NCI-H748 treated with DMSO at 0.1 percent for 48 hours (cell line): ENCODE measurements around the gene SENP3.
"Not testable (repeated sequence)": the region's sequence is repeated elsewhere in the genome, so short reads cannot be mapped to it uniquely, and the experiment has no call there.

Experiments used
- DNase-seq: peaks from one replicate; lab custom pipeline; 2025; lab: John Stamatoyannopoulos, UW

The SENP3 gene

GRCh38 chr17:7597561-7597960 is 35.8 kb downstream of the SENP3 start:
- DNase-seq: not testable (repeated sequence)

- DNase-seq: no peak
Observed at GRCh38 chr17:7606280-7606679, 44.6 kb downstream of the SENP3 start.

- DNase-seq: no peak
Observed at GRCh38 chr17:7610641-7611040, 48.9 kb downstream of the SENP3 start.

GRCh38 chr17:7611635-7612293 is 50.0 kb downstream of the SENP3 start:
- no peak for DNase-seq

GRCh38 chr17:7612294-7612640 is 50.5 kb downstream of the SENP3 start:
- DNase-seq: no peak

GRCh38 chr17:7613769-7614424 is 52.2 kb downstream of the SENP3 start:
- no peak for DNase-seq

- DNase-seq: peak; percentile 100
Observed at GRCh38 chr17:7614425-7615264, 52.9 kb downstream of the SENP3 start, which contains the start of gene FXR2. Gene FXR2 (minus strand): TSS chr17:7614897. CDS start chr17:7614532, 365 bp downstream.

GRCh38 chr17:7615265-7615747 is 53.6 kb downstream of the SENP3 start:
- DNase-seq: no peak

GRCh38 chr17:7618608-7619007 is 56.9 kb downstream of the SENP3 start:
- DNase-seq: no peak

GRCh38 chr17:7620835-7621234 is 59.1 kb downstream of the SENP3 start:
- DNase-seq: no peak
